NB4 (cell line): ENCODE data around the gene B3GAT1.
"Not testable (repeated sequence)": the region's sequence is repeated elsewhere in the genome, so short reads cannot be mapped to it uniquely, and the experiment has no call there.

Experiments used
- DNase-seq: peaks from one replicate; pipeline ENCODE4 v3.0.0; 2010; ENCODE audit warnings: low read depth
- H3K4me3 ChIP-seq: one replicate; pipeline ENCODE4 v1.5.1; 2011; ENCODE audit warnings: mild to moderate bottlenecking, low read depth, low read length, moderate library complexity
- MYC ChIP-seq: IDR thresholded peaks from 2 replicates; pipeline ENCODE4 v1.6.1; 2011; ENCODE audit warnings: low read depth, low read length
- POLR2A ChIP-seq: IDR thresholded peaks from 2 replicates; pipeline ENCODE4 v1.6.1; 2011; ENCODE audit warnings: mild to moderate bottlenecking; ENCODE audit not compliant: insufficient read length; ENCODE audit errors: extremely low read depth
- TF ChIP-seq, protein P1 (sequence below): IDR thresholded peaks from one replicate; pipeline ENCODE4 v1.5.1; 2012; ENCODE audit warnings: low read depth, low read length
- TF ChIP-seq, protein P2 (sequence below): IDR thresholded peaks from 2 replicates; pipeline ENCODE4 v1.6.1; 2011; ENCODE audit warnings: low read depth, low read length

B3GAT1 gene

DNA sequence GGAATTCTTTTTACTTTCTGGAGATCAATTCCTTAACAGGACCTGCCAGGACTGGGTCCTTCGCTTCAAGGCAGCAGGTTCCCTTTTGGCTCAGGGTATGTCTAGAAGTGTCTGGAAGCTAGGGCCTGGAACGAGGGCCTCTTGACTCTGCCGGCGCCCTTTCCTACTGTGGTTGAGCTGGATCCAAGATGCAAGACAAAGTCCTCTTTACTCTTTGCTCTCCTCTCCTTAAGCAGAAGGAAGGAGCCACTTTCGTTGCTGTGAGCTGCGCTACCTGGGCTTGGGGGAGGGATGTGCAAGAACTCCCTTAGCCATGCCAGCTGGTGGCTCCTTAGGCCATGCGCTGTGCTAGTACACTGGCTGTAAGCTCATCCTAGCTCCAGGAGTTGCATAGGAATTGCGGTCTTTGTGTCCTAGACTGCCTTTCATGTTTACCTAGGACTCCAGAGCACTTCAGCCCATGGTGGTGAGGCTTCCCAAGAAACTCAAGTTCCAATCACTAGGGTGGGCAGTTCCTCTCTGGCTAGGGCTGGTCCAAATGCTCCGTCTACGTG, 62.2 kb downstream of the B3GAT1 start:
- TF ChIP-seq, protein P1, sequence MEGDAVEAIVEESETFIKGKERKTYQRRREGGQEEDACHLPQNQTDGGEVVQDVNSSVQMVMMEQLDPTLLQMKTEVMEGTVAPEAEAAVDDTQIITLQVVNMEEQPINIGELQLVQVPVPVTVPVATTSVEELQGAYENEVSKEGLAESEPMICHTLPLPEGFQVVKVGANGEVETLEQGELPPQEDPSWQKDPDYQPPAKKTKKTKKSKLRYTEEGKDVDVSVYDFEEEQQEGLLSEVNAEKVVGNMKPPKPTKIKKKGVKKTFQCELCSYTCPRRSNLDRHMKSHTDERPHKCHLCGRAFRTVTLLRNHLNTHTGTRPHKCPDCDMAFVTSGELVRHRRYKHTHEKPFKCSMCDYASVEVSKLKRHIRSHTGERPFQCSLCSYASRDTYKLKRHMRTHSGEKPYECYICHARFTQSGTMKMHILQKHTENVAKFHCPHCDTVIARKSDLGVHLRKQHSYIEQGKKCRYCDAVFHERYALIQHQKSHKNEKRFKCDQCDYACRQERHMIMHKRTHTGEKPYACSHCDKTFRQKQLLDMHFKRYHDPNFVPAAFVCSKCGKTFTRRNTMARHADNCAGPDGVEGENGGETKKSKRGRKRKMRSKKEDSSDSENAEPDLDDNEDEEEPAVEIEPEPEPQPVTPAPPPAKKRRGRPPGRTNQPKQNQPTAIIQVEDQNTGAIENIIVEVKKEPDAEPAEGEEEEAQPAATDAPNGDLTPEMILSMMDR, result no peak
- TF ChIP-seq MYC (no peak), POLR2A (no peak)
- TF ChIP-seq, protein P2, sequence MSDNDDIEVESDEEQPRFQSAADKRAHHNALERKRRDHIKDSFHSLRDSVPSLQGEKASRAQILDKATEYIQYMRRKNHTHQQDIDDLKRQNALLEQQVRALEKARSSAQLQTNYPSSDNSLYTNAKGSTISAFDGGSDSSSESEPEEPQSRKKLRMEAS, result no peak
- no peak overlapping the region for H3K4me3 ChIP-seq
- DNase-seq, result no peak

DNA sequence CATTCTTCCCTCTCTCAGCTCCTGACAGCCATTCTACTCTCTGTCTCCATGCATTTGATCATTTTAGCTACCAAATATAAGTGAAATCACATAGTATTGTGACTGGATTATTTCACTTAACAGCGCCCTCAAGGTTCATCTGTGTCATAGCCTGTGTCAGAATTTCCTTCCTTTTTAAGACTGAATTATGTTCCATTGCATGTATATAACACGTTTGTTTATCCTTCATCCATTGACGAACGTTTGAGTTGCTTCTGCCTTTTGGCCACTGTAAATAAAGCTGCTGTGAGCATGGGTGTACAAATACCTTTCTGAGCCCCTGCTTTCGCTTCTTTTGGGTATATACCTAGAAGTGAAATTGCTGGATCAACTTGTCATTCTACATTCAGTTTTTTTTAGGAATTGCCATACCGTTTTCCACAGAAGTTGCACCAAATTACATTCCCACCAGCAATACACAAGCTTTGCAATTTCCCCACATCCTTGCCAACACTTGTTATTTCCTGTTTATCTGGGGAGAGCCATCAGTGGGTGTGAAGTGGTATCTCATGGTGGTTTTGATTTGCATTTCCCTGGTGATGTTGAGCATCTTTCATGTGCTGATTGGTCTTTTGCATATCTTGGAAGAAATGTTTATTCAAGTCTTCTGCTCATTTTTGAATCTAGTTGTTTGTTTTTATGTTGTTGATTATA, 62.8 kb downstream of the B3GAT1 start:
- DNase-seq, result no peak
- no peak for TF ChIP-seq POLR2A
- no peak overlapping the region for H3K4me3 ChIP-seq

DNA sequence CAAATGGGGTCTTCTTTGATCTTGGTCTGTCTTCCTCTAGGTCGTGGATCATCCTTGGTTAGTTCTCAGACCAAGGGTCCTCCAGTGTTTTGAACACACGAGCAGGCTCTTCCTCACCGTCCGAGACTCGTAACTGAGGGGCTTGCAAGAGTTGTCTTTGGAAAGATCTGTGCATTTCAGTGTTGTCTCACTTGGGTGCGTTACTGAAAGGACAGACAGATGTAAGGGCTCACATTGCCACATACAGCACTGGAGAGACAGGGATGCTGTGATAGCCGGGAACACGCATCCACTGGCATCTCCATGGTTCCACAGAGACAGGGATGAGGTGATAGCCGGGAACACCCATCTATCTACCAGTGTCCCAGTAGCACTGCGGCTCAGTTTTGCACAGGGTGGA, 64.6 kb downstream of the B3GAT1 start:
- DNase-seq, result no peak
- no peak overlapping the region for H3K4me3 ChIP-seq
- TF ChIP-seq, protein P1, result no peak
- TF ChIP-seq POLR2A (no peak), MYC (no peak)
- TF ChIP-seq, protein P2, result no peak

DNA sequence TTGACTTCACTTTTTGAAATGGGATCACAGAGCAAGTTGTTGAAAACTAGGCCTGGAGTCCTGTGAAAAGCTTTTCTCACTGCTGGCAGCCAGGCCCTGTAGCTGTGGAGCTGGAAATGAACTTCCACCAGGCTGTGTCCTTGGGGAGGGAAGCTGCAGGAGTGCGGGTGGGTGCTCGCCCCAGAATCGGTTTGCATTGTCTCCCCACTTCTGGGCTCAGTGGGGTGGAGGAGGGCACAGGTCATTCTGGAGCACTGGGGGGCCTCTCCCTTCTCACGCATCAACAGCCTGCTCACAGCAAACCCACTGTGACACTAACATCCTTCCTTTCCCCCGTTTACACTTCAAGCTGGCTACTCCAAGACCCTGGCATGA, 65.1 kb downstream of the B3GAT1 start:
- DNase-seq, result no peak
- TF ChIP-seq POLR2A (no peak), MYC (no peak)
- TF ChIP-seq, protein P2, result no peak
- TF ChIP-seq, protein P1, result no peak
- no peak overlapping the region for H3K4me3 ChIP-seq

DNA sequence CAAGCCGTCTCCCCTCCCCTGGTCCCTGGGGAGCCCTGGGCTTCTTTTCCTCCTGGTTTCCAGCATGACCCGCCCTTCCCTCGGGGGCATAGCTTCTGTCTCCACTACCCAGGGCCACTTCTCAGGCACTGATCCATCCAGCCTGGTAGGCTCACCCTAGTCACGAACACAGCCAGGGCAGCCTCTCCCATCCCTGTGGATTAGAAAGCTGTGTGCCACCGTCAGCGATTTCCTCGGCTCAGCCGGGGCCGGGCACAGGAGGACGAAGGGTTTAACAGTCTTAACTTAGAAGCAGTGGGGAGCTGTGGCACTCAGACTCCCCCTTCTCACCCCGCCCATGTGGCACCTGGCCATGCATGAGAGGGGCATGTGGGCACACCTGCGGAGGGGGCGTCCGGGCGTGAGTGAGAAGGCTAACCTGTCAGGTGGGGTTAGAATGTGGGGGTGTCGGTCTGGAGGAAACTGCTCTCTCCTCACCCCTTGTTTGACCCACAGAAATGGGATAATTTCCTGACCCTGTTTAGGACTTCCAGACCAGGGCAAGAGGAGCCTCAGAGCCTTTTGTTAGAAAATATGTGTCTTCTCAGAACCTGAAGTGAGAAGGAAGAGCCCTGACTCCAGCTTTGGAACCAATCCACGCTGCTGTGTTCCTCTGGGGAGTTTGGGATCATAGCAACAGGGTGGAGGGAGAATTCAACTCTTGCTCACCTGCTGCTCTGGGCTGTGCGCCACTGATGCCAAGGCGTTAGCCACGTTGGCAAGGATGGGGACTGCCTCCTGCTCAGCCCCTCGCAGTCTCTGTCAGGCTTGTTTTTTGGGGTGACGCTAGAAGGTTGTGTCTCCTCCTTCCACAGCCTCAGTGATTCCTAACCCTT, 65.7 kb downstream of the B3GAT1 start:
- H3K4me3 ChIP-seq, result no peak overlapping the region
- TF ChIP-seq, protein P1, result no peak
- no peak for TF ChIP-seq MYC
- TF ChIP-seq, protein P2, result no peak
- no peak for TF ChIP-seq POLR2A
- DNase-seq, result no peak

DNA sequence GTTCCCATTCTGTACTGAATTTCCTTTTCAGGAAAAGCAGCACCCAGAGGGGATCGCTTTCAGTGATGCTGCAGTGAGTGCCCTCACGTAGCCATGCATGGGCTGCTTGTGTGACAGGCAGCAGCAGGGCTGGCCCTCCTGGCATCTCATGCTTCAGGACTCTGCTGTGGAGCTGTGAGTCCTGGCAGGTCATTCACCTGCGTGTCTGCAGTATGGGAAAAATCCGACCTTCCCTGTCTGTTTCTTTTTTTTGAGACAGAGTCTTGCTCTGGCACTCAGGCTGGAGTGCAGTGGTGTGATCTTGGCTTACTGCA, 66.8 kb downstream of the B3GAT1 start:
- no peak overlapping the region for H3K4me3 ChIP-seq
- DNase-seq, result no peak
- TF ChIP-seq, protein P2, result no peak
- no peak for TF ChIP-seq POLR2A

DNA sequence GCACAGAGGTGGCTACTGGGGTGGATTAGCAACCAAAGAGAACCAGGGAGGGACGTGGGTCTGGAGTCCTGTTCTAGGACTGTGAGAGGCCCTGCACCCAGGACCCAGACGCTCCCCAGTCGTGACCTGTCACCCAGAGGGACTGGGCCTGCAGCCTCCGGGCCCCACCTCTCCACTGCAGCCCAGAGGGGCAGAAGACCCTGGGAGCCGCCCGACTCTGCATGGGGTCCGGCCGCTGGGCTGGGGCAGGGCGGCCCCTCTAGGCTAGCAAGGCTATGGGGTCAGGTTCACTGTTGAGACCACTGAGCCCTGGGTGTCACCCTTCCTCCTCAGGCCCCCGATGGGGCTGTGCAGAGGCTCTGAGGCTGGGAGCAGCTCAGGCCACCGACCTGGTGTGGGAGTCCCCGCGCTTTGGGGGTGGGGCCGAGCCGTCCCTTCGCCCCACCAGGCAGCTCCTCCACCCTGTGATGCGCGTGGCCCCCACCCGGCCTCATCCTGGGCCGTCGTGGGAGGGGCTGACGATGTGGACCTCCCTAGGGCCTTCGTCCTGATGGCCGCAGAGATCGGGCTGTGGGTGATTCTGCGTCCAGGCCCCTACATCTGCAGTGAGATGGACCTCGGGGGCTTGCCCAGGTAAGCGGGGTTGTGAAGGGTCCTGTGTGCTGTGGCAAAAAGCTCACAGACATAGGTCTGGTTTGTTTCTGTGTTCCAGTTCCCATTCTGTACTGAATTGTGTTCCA, 67.4 kb downstream of the B3GAT1 start:
- not testable (repeated sequence) for DNase-seq, H3K4me3 ChIP-seq
